Loucy (cell line): ENCODE results near the gene CAMKMT.

Experiments
- H2AFZ ChIP-seq: fragments of 200-600 bp; sonication (generic); 2 replicates; pipeline ENCODE4 v1.6.0; 2016; ENCODE audit warnings: antibody characterized with exemption, mild to moderate bottlenecking, low read length, moderate library complexity
- H3F3A ChIP-seq: fragments of 200-600 bp; 2 replicates; pipeline ENCODE4 v1.6.0; 2016; ENCODE audit warnings: antibody characterized with exemption, low read depth, mild to moderate bottlenecking
- H3K27me3 ChIP-seq: fragments of 200-600 bp; sonication (generic); 2 replicates; pipeline ENCODE4 v1.6.1; 2014; ENCODE audit warnings: low read length, mild to moderate bottlenecking; ENCODE audit not compliant: insufficient read depth, poor library complexity, severe bottlenecking
- H3K36me3 ChIP-seq: fragments of 200-600 bp; sonication (generic); 2 replicates; pipeline ENCODE4 v1.6.1; 2016; ENCODE audit warnings: low read length; ENCODE audit not compliant: insufficient read depth
- H3K4me1 ChIP-seq: fragments of 200-600 bp; sonication (generic); 2 replicates; pipeline ENCODE4 v1.5.1; 2014; ENCODE audit warnings: low read length, mild to moderate bottlenecking; ENCODE audit not compliant: insufficient read depth, poor library complexity, severe bottlenecking
- H3K4me2 ChIP-seq: fragments of 200-600 bp; sonication (generic); 2 replicates; pipeline ENCODE4 v1.6.0; 2014; ENCODE audit warnings: antibody characterized with exemption, low read length, low read depth, mild to moderate bottlenecking; ENCODE audit not compliant: poor library complexity, severe bottlenecking
- H3K4me3 ChIP-seq: fragments of 200-600 bp; sonication (generic); 2 replicates; pipeline ENCODE4 v1.5.1; 2014; ENCODE audit warnings: low read length, mild to moderate bottlenecking, mixed read lengths; ENCODE audit not compliant: poor library complexity, severe bottlenecking
- H3K79me2 ChIP-seq: fragments of 200-600 bp; sonication (generic); 2 replicates; pipeline ENCODE4 v1.6.1; 2014; ENCODE audit warnings: low read length; ENCODE audit not compliant: insufficient read depth
- H3K9ac ChIP-seq: fragments of 200-600 bp; sonication (generic); 2 replicates; pipeline ENCODE4 v1.6.0; 2014; ENCODE audit warnings: mild to moderate bottlenecking, low read depth, low read length, moderate library complexity; ENCODE audit not compliant: poor library complexity, severe bottlenecking
- H3K9me2 ChIP-seq: fragments of 200-600 bp; sonication (generic); replicated peaks from 2 replicates; pipeline ENCODE4 v1.6.1; 2016; ENCODE audit warnings: low read depth, low read length, mixed read lengths
- H3K9me3 ChIP-seq: fragments of 200-600 bp; sonication (generic); 2 replicates; pipeline ENCODE4 v1.6.1; 2014; ENCODE audit warnings: mild to moderate bottlenecking, antibody characterized with exemption, low read length, low read depth; ENCODE audit not compliant: insufficient read depth
- H4K20me1 ChIP-seq: fragments of 200-600 bp; sonication (generic); 2 replicates; pipeline ENCODE4 v1.6.0; 2014; ENCODE audit warnings: antibody characterized with exemption, low read length, mild to moderate bottlenecking; ENCODE audit not compliant: insufficient read depth, poor library complexity, severe bottlenecking
- CTCF ChIP-seq: fragments of 200-600 bp; sonication (generic); conservative IDR thresholded peaks from 2 replicates; pipeline ENCODE4 v1.5.1; 2014; ENCODE audit warnings: mild to moderate bottlenecking, antibody characterized with exemption, low read length
- EZH2phosphoT487 ChIP-seq: fragments of 200-600 bp; IDR thresholded peaks from 2 replicates; pipeline ENCODE4 v1.6.1; 2018; ENCODE audit warnings: antibody characterized with exemption, mild to moderate bottlenecking, moderate library complexity, borderline replicate concordance

The CAMKMT gene

GRCh38 chr2:44817673-44818335 is 456.1 kb downstream of the CAMKMT start:
- no peaks in the 10 kb centered on the region for H3F3A ChIP-seq
- no peak overlapping the region for H3K9ac ChIP-seq
- no peaks in the 10 kb centered on the region for H3K9me3 ChIP-seq
- no peaks in the 10 kb centered on the region for H3K4me1 ChIP-seq
- H3K4me3 ChIP-seq: no peak overlapping the region
- H3K36me3 ChIP-seq: no peaks in the 10 kb centered on the region
- no peak overlapping the region for H2AFZ ChIP-seq
- H3K9me2 ChIP-seq: no peaks in the 10 kb centered on the region
- no peak for TF ChIP-seq EZH2phosphoT487
- no peak for TF ChIP-seq CTCF
- H3K4me2 ChIP-seq: no peak overlapping the region
- H4K20me1 ChIP-seq: no peaks in the 10 kb centered on the region
- H3K27me3 ChIP-seq: no peaks in the 10 kb centered on the region
- no peaks in the 10 kb centered on the region for H3K79me2 ChIP-seq

GRCh38 chr2:44819061-44819460 is 457.3 kb downstream of the CAMKMT start:
- Histone ChIP-seq H3K4me2 (no peak overlapping the region), H3F3A (no peaks in the 10 kb centered on the region), H4K20me1 (no peaks in the 10 kb centered on the region), H3K27me3 (no peaks in the 10 kb centered on the region), H3K9me2 (no peaks in the 10 kb centered on the region), H3K36me3 (no peaks in the 10 kb centered on the region), H3K79me2 (no peaks in the 10 kb centered on the region), H2AFZ (no peak overlapping the region), H3K9ac (no peak overlapping the region), H3K9me3 (no peaks in the 10 kb centered on the region), H3K4me1 (no peaks in the 10 kb centered on the region), H3K4me3 (no peak overlapping the region)
- no peak for TF ChIP-seq EZH2phosphoT487
- no peak for TF ChIP-seq CTCF

GRCh38 chr2:44821500-44821899 is 459.8 kb downstream of the CAMKMT start:
- Histone ChIP-seq H3K9ac (no peak overlapping the region), H3F3A (no peaks in the 10 kb centered on the region), H3K27me3 (no peaks in the 10 kb centered on the region), H2AFZ (no peak overlapping the region), H3K36me3 (no peaks in the 10 kb centered on the region), H3K4me1 (no peaks in the 10 kb centered on the region), H3K4me3 (no peak overlapping the region), H4K20me1 (no peaks in the 10 kb centered on the region), H3K9me2 (no peaks in the 10 kb centered on the region), H3K79me2 (no peaks in the 10 kb centered on the region), H3K4me2 (no peak overlapping the region), H3K9me3 (no peaks in the 10 kb centered on the region)
- TF ChIP-seq CTCF (no peak), EZH2phosphoT487 (no peak)
